ENCODE data around the gene IFNA6.

IFNA6 gene

GRCh38 chr9:21331676-21332402 lies 18.8 kb downstream of the IFNA6 start:
- DNase-seq (ENCODE audit: low read depth, low spot score) = no peak

GRCh38 chr9:21326526-21327139 lies 24.1 kb downstream of the IFNA6 start:
- no peak for DNase-seq (ENCODE audit: low read depth, low spot score)

GRCh38 chr9:21324047-21324446 lies 26.6 kb downstream of the IFNA6 start:
- DNase-seq (ENCODE audit: low read depth, low spot score) = no peak

- no peak for DNase-seq (ENCODE audit: low read depth, low spot score)
Measured at GRCh38 chr9:21322911-21323461, 27.7 kb downstream of the IFNA6 start.

- no peak for DNase-seq (ENCODE audit: low read depth, low spot score)
Measured at GRCh38 chr9:21320465-21320864, 30.2 kb downstream of the IFNA6 start.

GRCh38 chr9:21317956-21318923 lies 32.4 kb downstream of the IFNA6 start:
- DNase-seq (ENCODE audit: low read depth, low spot score) = no peak

GRCh38 chr9:21316860-21317259 lies 33.8 kb downstream of the IFNA6 start:
- no peak for DNase-seq (ENCODE audit: low read depth, low spot score)

GRCh38 chr9:21316032-21316842 lies 34.5 kb downstream of the IFNA6 start:
- DNase-seq (ENCODE audit: low read depth, low spot score) = no peak

- DNase-seq (ENCODE audit: low read depth, low spot score) = no peak
Measured at GRCh38 chr9:21314152-21314551, 36.5 kb downstream of the IFNA6 start.

GRCh38 chr9:21311889-21312288 lies 38.8 kb downstream of the IFNA6 start:
- no peak for DNase-seq (ENCODE audit: low read depth, low spot score)

GRCh38 chr9:21305213-21305612 lies 45.5 kb downstream of the IFNA6 start, which contains the start of gene IFNA5:
TSS of gene IFNA5 (minus strand) at chr9:21305313. CDS start at chr9:21305256, 57 bp downstream.
- DNase-seq (ENCODE audit: low read depth, low spot score) = no peak
